ENCODE results near the gene MYO7B. TPM values are rescaled to one million over a fixed set of nuclear protein-coding genes. Genes with fewer than 3 reads are reported as not detected.
"Not testable (repeated sequence)": the region's sequence is repeated elsewhere in the genome, so short reads cannot be mapped to it uniquely, and the experiment has no call there.

The MYO7B gene
- total RNA-seq, 2 experiments from 2014 or later, result 0.37 to 0.41 TPM

DNA sequence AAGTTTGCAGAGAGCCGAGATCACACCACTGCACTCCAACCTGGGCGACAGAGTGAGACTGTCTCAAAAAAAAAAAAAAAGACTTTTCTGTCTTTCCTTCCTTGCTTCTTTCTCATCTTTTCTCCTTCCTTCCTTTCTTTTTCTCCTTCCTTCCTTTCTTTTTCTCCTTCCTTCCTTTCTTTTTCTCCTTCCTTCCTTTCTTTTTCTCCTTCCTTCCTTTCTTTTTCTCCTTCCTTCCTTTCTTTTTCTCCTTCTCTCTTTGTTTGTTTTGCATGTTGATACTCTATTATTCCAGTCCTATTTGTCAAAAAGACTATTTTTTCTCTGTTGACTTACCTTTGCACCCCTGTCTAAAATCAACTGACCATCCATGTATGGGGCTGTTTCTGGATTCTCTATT is 36.9 kb downstream of the MYO7B start:
- H3K27ac Mint-ChIP-seq; intact Hi-C loops (cut with micrococcal nuclease); H3K36me3 Mint-ChIP-seq (ENCODE audit: low read depth): not testable (repeated sequence)

DNA sequence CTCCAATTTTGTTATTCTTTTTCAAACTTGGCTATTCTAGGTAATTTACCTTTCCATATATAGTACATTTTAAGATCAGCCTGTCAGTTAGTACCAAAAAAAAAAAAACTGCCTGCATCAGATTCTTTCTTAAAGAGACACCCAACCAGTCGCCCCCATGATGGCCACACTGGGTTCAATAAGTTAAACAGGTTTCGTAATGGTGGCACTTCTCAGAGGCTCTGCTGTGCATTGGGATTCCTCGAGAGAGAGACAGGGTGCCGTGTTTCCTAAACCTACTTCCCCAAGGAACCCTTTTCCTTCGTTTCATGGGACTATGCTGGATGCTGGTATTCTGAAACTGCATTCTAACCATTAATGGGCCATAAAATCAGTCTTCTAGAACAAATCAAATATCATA is 37.4 kb downstream of the MYO7B start:
- DNase-seq, result no peak
- H3K27me3 Mint-ChIP-seq (ENCODE audit: low read depth), result no peaks in the 10 kb centered on the region
- intact Hi-C loops (cut with micrococcal nuclease), result no loop called here

More for the DNA sequence above, 36.9 kb downstream of the MYO7B start:
- DNase-seq; CTCF ChIA-PET; H3K27me3 Mint-ChIP-seq (ENCODE audit: low read depth); H3K4me3 Mint-ChIP-seq; H3K9me3 Mint-ChIP-seq: not testable (repeated sequence)
- H3K4me1 Mint-ChIP-seq (ENCODE audit: low read depth), result peaks cover 15% of the 10 kb centered on the region

GRCh38 chr2:127573298-127573697 is 37.8 kb downstream of the MYO7B start:
- Mint-ChIP-seq H3K9me3 (no peaks in the 10 kb centered on the region), H3K27me3 (ENCODE audit: low read depth) (no peaks in the 10 kb centered on the region), H3K4me3 (no peak overlapping the region), H3K27ac (no peak overlapping the region), H3K4me1 (ENCODE audit: low read depth) (peaks cover 15% of the 10 kb centered on the region), H3K36me3 (ENCODE audit: low read depth) (no peaks in the 10 kb centered on the region)
- DNase-seq, result no peak
- CTCF ChIA-PET, result no interaction called here
- intact Hi-C loops (cut with micrococcal nuclease), result no loop called here

More for the DNA sequence above, 37.4 kb downstream of the MYO7B start:
- no peak overlapping the region for H3K27ac Mint-ChIP-seq
- H3K36me3 Mint-ChIP-seq (ENCODE audit: low read depth), result no peaks in the 10 kb centered on the region
- H3K4me3 Mint-ChIP-seq, result no peak overlapping the region
- peaks cover 15% of the 10 kb centered on the region for H3K4me1 Mint-ChIP-seq (ENCODE audit: low read depth)
- CTCF ChIA-PET, result no interaction called here
- H3K9me3 Mint-ChIP-seq, result no peaks in the 10 kb centered on the region

DNA sequence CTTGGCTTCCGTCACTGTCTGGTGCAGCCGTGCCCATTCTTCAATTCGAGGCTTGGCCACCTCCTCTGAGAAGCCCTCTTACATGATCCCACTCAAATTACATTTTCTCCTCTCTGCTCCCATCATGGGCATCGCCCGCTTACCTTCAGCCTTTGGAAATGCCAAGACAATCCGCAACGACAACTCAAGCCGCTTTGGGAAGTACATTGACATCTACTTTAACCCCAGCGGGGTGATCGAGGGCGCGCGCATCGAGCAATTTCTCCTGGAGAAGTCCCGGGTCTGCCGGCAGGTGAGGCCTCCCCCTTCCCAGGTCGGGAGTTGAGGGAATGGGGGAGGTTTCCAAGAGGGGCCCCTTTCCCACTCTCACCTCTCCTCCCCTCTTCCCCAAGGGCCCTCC is 38.3 kb downstream of the MYO7B start:
- intact Hi-C loops (cut with micrococcal nuclease), result no loop called here
- Mint-ChIP-seq H3K27ac (no peak overlapping the region), H3K4me1 (ENCODE audit: low read depth) (peaks cover 15% of the 10 kb centered on the region), H3K27me3 (ENCODE audit: low read depth) (no peaks in the 10 kb centered on the region), H3K4me3 (no peak overlapping the region), H3K9me3 (no peaks in the 10 kb centered on the region), H3K36me3 (ENCODE audit: low read depth) (no peaks in the 10 kb centered on the region)
- no peak for DNase-seq
- CTCF ChIA-PET, result no interaction called here

- Mint-ChIP-seq H3K36me3 (ENCODE audit: low read depth) (no peaks in the 10 kb centered on the region), H3K27me3 (ENCODE audit: low read depth) (no peaks in the 10 kb centered on the region), H3K4me1 (ENCODE audit: low read depth) (peaks cover 15% of the 10 kb centered on the region), H3K27ac (no peak overlapping the region), H3K9me3 (no peaks in the 10 kb centered on the region), H3K4me3 (no peak overlapping the region)
- CTCF ChIA-PET, result interaction anchor here (0.6 kb wide), 1 partner anchor 30 kb away, joined by 5 read pairs; no protein-coding TSS in a partner anchor
- DNase-seq, result no peak
- intact Hi-C loops (cut with micrococcal nuclease), result no loop called here
These were observed 39.2 kb downstream of the MYO7B start for GRCh38 chr2:127574656-127575055.

DNA sequence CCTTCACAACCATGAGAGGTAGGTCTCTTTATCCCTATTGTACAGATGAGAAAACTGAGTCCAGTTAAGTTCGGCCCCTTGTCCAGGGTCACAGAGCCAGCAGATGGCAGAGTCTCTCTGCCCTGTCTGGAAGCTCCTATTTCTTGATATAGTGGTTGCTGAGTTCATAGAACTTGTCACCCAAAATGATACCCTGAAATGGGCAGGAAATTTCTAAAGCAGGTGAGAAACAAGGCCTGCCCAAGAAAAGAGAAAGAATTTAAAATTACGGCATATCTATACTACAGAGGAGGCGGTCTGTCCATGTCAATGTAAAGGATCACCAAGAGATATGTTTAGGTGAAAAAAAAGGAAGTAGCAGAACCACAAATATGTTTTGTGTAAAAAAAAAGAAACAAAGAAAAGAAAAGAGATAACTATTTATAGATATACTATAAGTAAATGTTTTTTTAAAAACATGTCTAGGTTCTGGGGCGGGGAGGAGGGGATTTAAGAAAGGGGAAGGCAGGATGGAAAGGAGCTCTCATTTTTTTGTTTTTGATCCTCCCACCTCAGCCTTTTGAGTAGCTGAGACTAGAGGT is 39.8 kb downstream of the MYO7B start:
- no peaks in the 10 kb centered on the region for H3K27me3 Mint-ChIP-seq (ENCODE audit: low read depth)
- no peaks in the 10 kb centered on the region for H3K36me3 Mint-ChIP-seq (ENCODE audit: low read depth)
- H3K4me3 Mint-ChIP-seq, result no peak overlapping the region
- DNase-seq, result no peak
- peaks cover 15% of the 10 kb centered on the region for H3K4me1 Mint-ChIP-seq (ENCODE audit: low read depth)
- H3K9me3 Mint-ChIP-seq, result no peaks in the 10 kb centered on the region
- intact Hi-C loops (cut with micrococcal nuclease), result no loop called here
- no peak overlapping the region for H3K27ac Mint-ChIP-seq
- CTCF ChIA-PET, result interaction anchor here (0.6 to 0.9 kb wide), 5 partner anchors 11 to 493 kb away, joined by 3 to 4 read pairs (median 3); no protein-coding TSS in a partner anchor

DNA sequence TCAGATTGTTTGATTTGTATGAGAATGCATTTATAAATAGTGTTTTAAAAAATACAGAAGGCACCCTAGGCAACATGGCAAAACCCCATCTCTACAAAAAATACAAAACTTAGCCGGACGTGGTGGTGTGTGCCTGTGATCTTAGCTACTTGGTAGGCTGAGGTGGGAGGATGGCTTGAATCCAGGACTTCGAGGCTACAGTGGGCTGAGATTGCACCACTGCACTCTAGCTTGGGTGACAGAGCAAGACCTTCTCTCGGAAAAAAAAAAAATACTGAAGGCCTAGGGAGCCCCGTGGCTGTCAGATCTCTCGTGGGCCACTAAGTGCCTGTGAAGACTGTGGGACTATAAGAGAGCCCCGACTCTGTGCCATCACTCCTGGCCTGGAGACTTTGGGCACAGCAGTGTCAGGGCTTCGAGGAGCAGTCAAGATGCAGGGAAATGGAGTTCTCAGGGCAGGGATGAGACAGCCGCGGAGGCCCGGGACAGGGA is 40.5 kb downstream of the MYO7B start:
- no peaks in the 10 kb centered on the region for H3K36me3 Mint-ChIP-seq (ENCODE audit: low read depth)
- H3K4me3 Mint-ChIP-seq, result no peak overlapping the region
- no peak overlapping the region for H3K27ac Mint-ChIP-seq
- H3K27me3 Mint-ChIP-seq (ENCODE audit: low read depth), result no peaks in the 10 kb centered on the region
- H3K9me3 Mint-ChIP-seq, result no peaks in the 10 kb centered on the region
- CTCF ChIA-PET, result interaction anchor here (0.7 to 0.9 kb wide), 4 partner anchors 12 to 492 kb away, joined by 3 to 4 read pairs (median 4); no protein-coding TSS in a partner anchor
- peaks cover 15% of the 10 kb centered on the region for H3K4me1 Mint-ChIP-seq (ENCODE audit: low read depth)
- intact Hi-C loops (cut with micrococcal nuclease), result no loop called here
- no peak for DNase-seq

DNA sequence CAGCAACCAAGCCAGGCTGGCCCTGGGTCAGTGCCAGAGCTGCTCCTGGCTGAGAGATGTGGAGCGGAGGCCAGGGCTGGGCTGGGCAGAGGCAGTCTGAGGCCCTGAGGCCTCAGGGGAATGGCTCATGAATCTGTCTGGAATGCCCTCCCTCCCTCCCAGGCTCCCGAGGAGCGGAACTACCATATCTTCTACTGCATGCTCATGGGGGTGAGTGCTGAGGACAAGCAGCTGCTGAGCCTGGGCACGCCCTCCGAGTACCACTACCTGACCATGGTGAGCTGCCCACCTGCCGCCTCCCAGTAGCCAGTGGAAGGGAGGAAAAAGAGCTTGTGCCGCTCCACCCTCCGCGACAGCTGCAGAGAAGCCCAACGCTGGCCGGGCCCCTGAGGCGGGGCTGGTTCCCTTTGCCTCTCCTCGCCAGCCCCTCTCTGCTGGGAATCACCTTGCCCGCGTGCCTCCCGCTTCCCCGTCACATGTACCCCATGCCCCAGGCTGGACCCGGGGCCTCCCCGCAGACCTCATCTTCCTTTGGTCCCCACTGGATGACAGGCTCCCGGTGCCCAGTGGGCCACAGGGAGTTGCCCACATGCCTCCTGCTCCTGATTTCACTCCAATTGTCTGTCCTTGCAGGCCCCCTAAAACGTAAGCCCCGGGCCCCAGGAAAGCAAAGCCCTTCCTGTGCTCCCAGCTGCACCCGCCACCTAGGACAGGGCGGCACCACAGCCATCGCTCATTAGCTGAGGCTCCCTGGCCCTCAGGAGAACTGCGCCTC is 41.1 kb downstream of the MYO7B start:
- no peak for DNase-seq
- Mint-ChIP-seq H3K4me1 (ENCODE audit: low read depth) (peaks cover 15% of the 10 kb centered on the region), H3K27ac (no peak overlapping the region), H3K4me3 (no peak overlapping the region), H3K36me3 (ENCODE audit: low read depth) (no peaks in the 10 kb centered on the region), H3K27me3 (ENCODE audit: low read depth) (no peaks in the 10 kb centered on the region), H3K9me3 (no peaks in the 10 kb centered on the region)
- CTCF ChIA-PET, result interaction anchor here (0.9 kb wide), 1 partner anchor 14 kb away, joined by 4 read pairs; no protein-coding TSS in a partner anchor
- intact Hi-C loops (cut with micrococcal nuclease), result no loop called here

DNA sequence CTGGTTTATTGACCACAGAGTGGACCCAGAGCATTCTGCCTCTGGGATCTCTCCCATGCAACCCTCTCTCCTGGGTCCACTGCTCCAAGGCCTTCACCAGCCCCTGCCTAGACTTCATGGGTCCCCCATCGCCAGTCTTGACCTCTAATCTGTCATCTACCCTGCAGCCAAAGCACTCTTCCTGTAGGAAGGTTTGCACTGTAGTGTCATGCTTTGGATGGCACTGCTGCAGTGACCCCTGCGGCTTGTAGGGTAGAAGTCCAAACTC is 41.7 kb downstream of the MYO7B start:
- no peaks in the 10 kb centered on the region for H3K27me3 Mint-ChIP-seq (ENCODE audit: low read depth)
- H3K27ac Mint-ChIP-seq, result no peak overlapping the region
- intact Hi-C loops (cut with micrococcal nuclease), result no loop called here
- peaks cover 15% of the 10 kb centered on the region for H3K4me1 Mint-ChIP-seq (ENCODE audit: low read depth)
- H3K4me3 Mint-ChIP-seq, result no peak overlapping the region
- DNase-seq, result no peak
- H3K9me3 Mint-ChIP-seq, result no peaks in the 10 kb centered on the region
- no peaks in the 10 kb centered on the region for H3K36me3 Mint-ChIP-seq (ENCODE audit: low read depth)
- CTCF ChIA-PET, result no interaction called here

DNA sequence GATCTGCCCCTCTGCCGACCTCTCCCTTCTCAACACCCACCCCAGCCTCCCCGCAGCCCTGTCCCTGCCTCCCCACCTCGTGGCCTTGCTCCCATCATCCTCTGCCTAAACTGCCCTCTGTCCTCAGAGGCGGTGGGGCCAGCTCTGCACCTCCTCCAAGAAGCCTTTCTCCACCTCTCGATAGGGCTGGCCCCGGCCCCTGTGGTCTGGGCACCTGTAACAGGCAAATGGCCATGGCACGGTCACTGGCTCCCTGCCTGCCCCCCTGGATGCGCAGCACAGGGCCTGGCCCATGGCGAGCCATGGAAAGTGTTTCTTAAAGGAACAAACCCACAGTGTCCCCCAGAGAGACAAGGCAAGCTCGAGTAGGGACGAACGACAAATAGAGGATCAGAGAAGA is 42.0 kb downstream of the MYO7B start:
- H3K4me3 Mint-ChIP-seq, result no peak overlapping the region
- H3K27ac Mint-ChIP-seq, result no peak overlapping the region
- no peak for DNase-seq
- intact Hi-C loops (cut with micrococcal nuclease), result no loop called here
- H3K36me3 Mint-ChIP-seq (ENCODE audit: low read depth), result no peaks in the 10 kb centered on the region
- CTCF ChIA-PET, result interaction anchor here (2.5 kb wide), 1 partner anchor 14 kb away, joined by 12 read pairs; no protein-coding TSS in a partner anchor
- H3K9me3 Mint-ChIP-seq, result no peaks in the 10 kb centered on the region
- peaks cover 15% of the 10 kb centered on the region for H3K4me1 Mint-ChIP-seq (ENCODE audit: low read depth)
- H3K27me3 Mint-ChIP-seq (ENCODE audit: low read depth), result no peaks in the 10 kb centered on the region

- Mint-ChIP-seq H3K27me3 (ENCODE audit: low read depth) (no peaks in the 10 kb centered on the region), H3K4me3 (no peak overlapping the region), H3K27ac (no peak overlapping the region), H3K36me3 (ENCODE audit: low read depth) (no peaks in the 10 kb centered on the region), H3K9me3 (no peaks in the 10 kb centered on the region), H3K4me1 (ENCODE audit: low read depth) (peaks cover 15% of the 10 kb centered on the region)
- no peak for DNase-seq
- CTCF ChIA-PET, result interaction anchor here (1.1 to 2.5 kb wide), 2 partner anchors 9 to 13 kb away, joined by 6 to 12 read pairs; no protein-coding TSS in a partner anchor
- intact Hi-C loops (cut with micrococcal nuclease), result no loop called here
These were observed 42.5 kb downstream of the MYO7B start for GRCh38 chr2:127577973-127578372.

DNA sequence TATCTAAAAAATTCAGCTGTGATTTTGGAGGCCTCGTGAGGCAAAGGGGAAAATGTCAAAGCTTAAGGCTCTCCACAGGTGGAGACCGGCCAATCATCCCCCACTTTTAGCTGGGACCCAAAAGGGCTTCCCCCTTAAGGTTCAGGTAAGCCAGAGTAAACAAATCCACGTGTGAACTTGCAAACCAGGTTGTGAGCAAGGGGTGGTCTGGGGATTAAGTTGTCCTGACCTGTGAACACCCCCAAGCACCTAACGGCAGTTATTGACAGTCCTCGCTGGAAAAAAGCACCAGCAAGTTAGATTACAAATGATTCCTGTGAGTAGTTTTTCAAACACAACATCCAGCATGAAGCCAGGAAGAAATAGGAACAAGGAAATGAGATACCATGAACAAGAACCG is 42.9 kb downstream of the MYO7B start:
- no peak overlapping the region for H3K27ac Mint-ChIP-seq
- CTCF ChIA-PET, result interaction anchor here (1.1 to 2.5 kb wide), 2 partner anchors 10 to 13 kb away, joined by 6 to 12 read pairs; no protein-coding TSS in a partner anchor
- no peak overlapping the region for H3K4me3 Mint-ChIP-seq
- H3K27me3 Mint-ChIP-seq (ENCODE audit: low read depth), result no peaks in the 10 kb centered on the region
- H3K9me3 Mint-ChIP-seq, result no peaks in the 10 kb centered on the region
- intact Hi-C loops (cut with micrococcal nuclease), result no loop called here
- no peak for DNase-seq
- no peaks in the 10 kb centered on the region for H3K36me3 Mint-ChIP-seq (ENCODE audit: low read depth)
- H3K4me1 Mint-ChIP-seq (ENCODE audit: low read depth), result peaks cover 15% of the 10 kb centered on the region

GRCh38 chr2:127579231-127579630 is 43.7 kb downstream of the MYO7B start:
- no peak overlapping the region for H3K4me3 Mint-ChIP-seq
- H3K27ac Mint-ChIP-seq, result no peak overlapping the region
- peaks cover 15% of the 10 kb centered on the region for H3K4me1 Mint-ChIP-seq (ENCODE audit: low read depth)
- H3K36me3 Mint-ChIP-seq (ENCODE audit: low read depth), result no peaks in the 10 kb centered on the region
- CTCF ChIA-PET, result interaction anchor here (1.1 to 2.5 kb wide), 2 partner anchors 11 to 12 kb away, joined by 6 to 12 read pairs; no protein-coding TSS in a partner anchor
- no peaks in the 10 kb centered on the region for H3K9me3 Mint-ChIP-seq
- no peak for DNase-seq
- H3K27me3 Mint-ChIP-seq (ENCODE audit: low read depth), result no peaks in the 10 kb centered on the region
- intact Hi-C loops (cut with micrococcal nuclease), result no loop called here
